HG03575 (cell line): ENCODE data around the gene PIK3AP1.
"Not testable (repeated sequence)": the region's sequence is repeated elsewhere in the genome, so short reads cannot be mapped to it uniquely, and the experiment has no call there.

Experiments used
- ATAC-seq: cut with Tn5 transposase; IDR thresholded peaks from one replicate; pipeline ENCODE4 v1.9.1; 2021; ENCODE audit not compliant: unreplicated experiment, insufficient number of reproducible peaks, low FRiP score; ENCODE audit errors: extremely low read depth

PIK3AP1 gene

DNA sequence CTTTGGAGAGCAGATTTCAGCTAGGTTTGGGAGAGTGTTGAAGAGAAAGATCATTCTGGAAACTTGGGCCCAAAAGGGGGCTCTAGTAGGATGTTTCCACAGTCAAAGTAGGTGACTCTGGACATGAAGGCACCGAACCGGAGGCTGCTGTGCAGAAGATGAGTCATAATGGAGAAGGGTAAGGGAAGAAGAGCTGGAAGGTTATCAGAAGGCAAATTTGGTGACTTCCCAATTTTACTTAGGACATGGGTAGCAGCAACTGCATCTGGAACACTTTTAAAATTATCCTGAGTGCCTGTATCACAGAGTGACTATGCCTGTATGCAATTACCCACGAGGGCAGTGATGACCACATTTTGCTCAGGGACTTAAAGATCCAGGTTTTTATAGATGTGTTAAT, 38.8 kb downstream of the PIK3AP1 start:
- ATAC-seq: no peak

GRCh38 chr10:96680463-96680862, 39.9 kb downstream of the PIK3AP1 start:
- not testable (repeated sequence) for ATAC-seq

GRCh38 chr10:96678725-96679124, 41.6 kb downstream of the PIK3AP1 start:
- no peak for ATAC-seq

DNA sequence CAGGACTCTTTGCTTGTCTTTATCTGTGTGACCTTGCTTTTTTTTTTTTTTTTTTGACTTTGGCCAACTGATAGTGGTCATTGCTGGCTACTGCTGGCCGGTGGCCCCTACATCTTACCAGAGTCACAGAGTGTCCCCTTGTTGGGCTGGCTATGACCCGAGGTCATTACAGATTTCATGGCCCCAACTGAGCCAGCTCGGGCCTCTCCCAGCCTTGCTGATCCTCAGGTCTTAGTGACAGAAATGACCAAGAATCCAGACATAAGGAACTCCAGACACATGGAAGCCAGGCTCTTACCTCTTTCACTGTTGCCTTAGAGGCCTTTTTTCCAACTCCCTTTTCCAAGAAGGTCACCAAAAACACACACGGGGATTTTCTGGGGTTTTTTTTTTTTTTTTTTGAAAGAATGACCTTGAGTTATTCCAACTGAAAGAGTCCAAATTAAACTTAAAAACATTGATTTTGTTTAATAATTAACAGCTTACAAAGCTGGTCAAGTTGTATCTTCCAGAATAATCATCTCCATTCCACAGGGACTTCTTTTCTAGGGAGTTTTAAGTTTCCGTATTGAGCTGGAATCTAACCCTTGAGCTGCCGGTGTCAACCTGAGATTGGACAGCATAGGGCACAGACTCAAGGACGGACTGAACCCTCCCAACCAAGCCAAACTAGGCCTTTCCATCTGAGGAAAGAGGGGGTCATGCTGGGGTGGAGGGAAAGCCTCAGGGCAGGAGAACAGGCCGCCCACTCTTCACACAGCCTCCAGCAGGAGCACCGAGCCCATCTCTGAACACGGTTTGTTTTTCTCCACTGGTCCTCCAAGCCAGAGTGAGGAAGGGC, 43.8 kb downstream of the PIK3AP1 start:
- no peak for ATAC-seq

- no peak for ATAC-seq
These were observed 44.5 kb downstream of the PIK3AP1 start for GRCh38 chr10:96675846-96676245.

DNA sequence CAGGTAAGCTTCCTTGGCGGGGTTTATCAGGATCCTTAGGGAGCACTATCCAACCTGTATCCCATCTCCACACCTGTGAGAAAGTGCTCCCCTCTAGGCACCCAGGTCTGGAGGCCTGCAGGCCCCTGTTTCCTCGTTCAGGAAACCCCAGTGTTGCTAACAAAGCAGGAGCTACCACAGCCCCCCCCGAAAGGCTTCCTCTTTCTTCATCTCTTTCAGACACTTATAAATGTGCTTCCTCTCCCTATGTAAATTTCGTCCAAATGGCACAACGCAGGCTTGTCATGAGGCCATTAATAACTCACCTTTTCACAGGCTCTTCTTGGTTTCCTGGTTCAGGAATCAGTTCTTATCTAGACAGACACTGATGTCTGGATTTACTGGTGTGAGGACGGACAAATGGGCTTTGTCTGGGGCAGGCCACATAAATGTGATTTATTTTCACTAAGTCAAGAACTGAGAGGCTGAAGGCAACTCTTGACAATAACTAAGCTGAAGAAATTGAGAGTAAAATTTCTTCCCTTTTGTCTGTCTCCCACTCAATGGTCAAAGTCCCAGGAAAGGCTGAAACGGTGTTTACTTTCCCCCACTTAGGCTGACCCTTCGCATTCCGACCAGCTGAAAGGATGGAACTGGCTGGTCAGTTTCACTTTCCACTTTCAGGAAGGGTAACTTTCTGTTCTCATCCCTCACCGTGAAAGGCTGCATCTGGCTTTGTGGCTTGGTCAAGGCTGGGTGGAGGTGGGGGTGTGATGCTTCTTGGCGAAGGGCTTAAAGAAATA, 46.8 kb downstream of the PIK3AP1 start:
- ATAC-seq: no peak

DNA sequence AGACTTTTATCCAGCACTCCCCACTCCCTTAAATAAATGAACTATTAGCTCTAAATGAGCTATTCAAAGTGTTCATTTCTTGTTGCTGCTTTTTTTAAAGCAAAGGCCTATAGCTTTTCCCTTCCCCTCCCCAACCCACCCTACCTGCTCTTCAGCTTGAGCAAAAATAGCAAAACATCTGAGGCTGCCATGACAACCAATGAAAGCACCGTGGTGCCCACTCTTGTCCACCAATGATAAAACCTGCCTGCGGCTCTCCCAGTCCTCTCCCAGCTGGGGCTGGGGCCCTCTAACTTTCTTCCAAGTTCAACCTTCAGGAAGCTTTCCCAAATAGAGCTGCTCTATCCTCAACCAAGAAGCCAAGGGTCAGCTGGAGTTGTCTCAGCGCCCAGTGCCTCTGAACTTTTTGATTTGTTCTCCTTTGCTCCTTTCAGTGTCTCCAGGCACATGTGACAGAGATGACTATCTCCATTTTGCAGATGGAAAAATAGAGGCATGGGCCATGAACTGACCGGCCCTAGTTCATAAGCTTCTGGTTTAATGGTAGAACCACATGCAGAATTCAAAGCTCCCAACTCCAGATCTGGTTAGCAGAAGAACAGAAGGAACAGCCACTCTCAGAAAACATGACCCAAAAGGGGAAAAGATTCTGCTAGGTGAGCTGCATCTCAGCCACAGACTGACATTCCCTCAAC, 47.7 kb downstream of the PIK3AP1 start:
- no peak for ATAC-seq

GRCh38 chr10:96671211-96671890, 49.0 kb downstream of the PIK3AP1 start:
- ATAC-seq: no peak

- ATAC-seq: no peak
These were observed 49.5 kb downstream of the PIK3AP1 start for GRCh38 chr10:96670786-96671185.

DNA sequence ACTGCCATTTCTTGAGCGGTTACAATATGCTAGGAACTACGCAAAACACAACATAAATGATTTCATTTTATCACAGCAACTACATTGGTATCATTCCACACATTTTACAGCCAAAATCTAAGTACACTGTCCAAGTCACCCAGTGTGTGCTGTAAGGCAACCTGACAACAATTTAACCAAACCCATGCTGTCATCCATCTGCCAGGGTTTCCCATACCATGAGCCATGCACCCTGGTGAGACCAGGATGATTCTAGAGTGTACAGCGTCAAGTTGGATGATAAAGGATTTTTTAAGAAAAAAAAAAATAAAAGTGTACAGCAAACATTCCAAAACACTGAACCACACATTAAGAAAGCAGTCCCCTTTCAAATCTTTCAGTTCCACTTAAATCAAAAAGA, 52.9 kb downstream of the PIK3AP1 start:
- no peak for ATAC-seq

- no peak for ATAC-seq
These were observed 53.6 kb downstream of the PIK3AP1 start for GRCh38 chr10:96666741-96667140.

DNA sequence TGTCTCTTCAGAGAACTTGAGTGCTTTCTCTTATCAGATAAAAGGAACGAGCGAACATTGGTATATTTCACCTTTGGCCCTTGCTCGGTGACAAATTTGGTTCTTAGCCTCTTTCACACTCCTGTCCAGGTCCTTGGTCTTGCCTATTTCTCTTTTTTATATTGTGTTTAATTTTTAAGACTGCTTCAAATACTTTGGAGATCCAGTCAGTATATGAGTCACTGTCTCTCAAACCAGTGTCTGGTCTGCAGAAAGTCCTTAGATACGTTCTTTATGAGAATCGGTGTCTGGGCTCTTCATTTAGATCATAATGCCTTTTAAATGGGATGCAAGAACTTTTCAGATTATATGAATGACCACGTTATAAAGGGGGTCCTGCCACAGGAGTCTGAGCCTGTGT, 55.0 kb downstream of the PIK3AP1 start:
- ATAC-seq: no peak

DNA sequence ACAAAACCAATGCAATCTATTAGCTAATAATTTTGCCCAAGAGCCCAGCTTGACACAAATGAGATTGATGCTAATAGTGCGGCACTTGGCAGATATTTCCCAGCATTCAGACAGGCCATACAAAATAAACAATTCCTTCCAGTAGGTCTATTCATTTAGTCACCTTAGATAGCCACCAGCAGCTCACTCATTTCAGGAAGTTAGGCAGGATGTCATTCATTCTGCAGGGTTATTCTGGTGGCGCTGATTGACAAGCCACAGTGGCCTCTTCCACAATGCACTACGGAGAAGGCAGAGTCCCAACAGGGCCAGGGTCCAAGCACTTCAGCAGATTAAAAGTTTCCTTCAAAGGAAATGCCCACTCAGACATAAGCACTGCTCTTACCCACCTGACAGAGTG, 55.8 kb downstream of the PIK3AP1 start:
- no peak for ATAC-seq

- ATAC-seq: no peak
These were observed 56.5 kb downstream of the PIK3AP1 start for GRCh38 chr10:96663797-96664196.

DNA sequence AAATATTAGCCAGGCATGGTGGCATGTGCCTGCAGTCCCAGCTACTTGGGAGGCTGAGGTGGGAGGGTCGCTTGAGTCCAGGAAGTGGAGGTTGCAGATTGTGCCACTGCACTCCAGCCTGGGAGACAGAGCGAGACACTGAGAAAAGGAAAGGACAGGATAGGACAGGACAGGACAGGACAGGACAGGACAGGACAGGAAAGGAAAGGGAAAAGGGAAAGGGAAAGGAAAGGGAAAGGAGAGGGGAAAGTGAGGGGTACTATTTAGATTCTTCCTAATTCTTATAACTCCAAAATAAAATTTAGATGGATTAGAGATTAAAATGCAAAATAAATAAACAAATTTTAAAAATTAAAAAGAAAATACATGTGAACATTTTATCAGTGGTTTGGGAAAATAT, 58.7 kb downstream of the PIK3AP1 start:
- ATAC-seq: no peak

GRCh38 chr10:96660297-96660696, 60.0 kb downstream of the PIK3AP1 start:
- no peak for ATAC-seq

- no peak for ATAC-seq
These were observed 61.5 kb downstream of the PIK3AP1 start for GRCh38 chr10:96658844-96659243.

GRCh38 chr10:96657385-96657784, 62.9 kb downstream of the PIK3AP1 start:
- no peak for ATAC-seq

DNA sequence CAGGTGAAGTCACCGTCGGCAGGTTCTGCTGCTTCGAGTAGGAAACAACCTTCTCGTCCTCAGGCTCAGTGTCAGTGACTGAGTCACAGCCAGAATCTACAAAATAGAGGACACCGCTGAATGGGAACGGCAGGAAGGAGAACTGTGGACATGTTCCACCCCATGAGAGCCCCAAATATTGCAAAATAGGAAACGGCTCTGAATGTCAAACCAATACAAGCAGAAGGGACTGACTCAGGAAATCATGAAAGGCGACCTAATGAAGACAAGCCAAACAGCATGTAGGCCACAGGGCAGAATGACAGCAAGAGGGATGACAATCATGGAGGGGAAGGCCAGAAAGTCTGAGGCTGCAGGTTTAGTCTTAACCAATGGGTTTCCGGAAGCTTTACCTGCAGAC, 63.5 kb downstream of the PIK3AP1 start:
- ATAC-seq: no peak
